Effector memory CD8-positive, alpha-beta T cell (primary cell): ENCODE measurements around the gene XPR1.

Source experiments
- ATAC-seq: fragments of 150-1000 bp; cut with Tn5 transposase; replicated peaks from 2 replicates; pipeline ENCODE4 v1.10.0; 2021; ENCODE audit warnings: mild to moderate bottlenecking, moderate library complexity
- DNase-seq, 3 experiments: peaks; one replicate each; pipeline ENCODE4 v3.0.0; 2021
- H3K27ac Mint-ChIP-seq, 2 donors: one replicate each; pipeline ENCODE4 v1.8.0; 2022; ENCODE audit warnings: mild to moderate bottlenecking in 2 of 2, mixed read lengths in 2 of 2, moderate library complexity in 2 of 2
- H3K27me3 Mint-ChIP-seq, 2 donors: one replicate each; pipeline ENCODE4 v1.8.0; 2022; ENCODE audit warnings: mixed read lengths in 2 of 2
- H3K36me3 Mint-ChIP-seq: one replicate; pipeline ENCODE4 v1.8.0; 2022; ENCODE audit warnings: mild to moderate bottlenecking, moderate library complexity, mixed read lengths; ENCODE audit not compliant: insufficient read depth
- H3K4me1 Mint-ChIP-seq, 2 donors: one replicate each; pipeline ENCODE4 v1.8.0; 2022; ENCODE audit warnings: low read depth in 2 of 2, mixed read lengths in 2 of 2
- H3K4me3 Mint-ChIP-seq, 2 donors: one replicate each; pipeline ENCODE4 v1.8.0; 2022; ENCODE audit warnings: mild to moderate bottlenecking in 2 of 2, mixed read lengths in 2 of 2, moderate library complexity in 2 of 2
- H3K9me3 Mint-ChIP-seq, 2 donors: one replicate each; pipeline ENCODE4 v1.8.0; 2022; ENCODE audit warnings: mixed read lengths in 2 of 2

XPR1 gene

GRCh38 chr1:180923021-180923841 is 291.4 kb downstream of the XPR1 start:
- Mint-ChIP-seq H3K9me3 (no peaks in the 10 kb centered on the region), H3K27ac (no peak overlapping the region), H3K4me3 (no peak overlapping the region), H3K4me1 (no peaks in the 10 kb centered on the region), H3K27me3 (peaks cover 16 to 36% of the 10 kb centered on the region in 2 donors), H3K36me3 (no peaks in the 10 kb centered on the region)
- no peak for DNase-seq
- ATAC-seq = no peak

- ATAC-seq (no peak), DNase-seq (no peak)
- Mint-ChIP-seq H3K4me1 (no peaks in the 10 kb centered on the region), H3K27ac (no peak overlapping the region), H3K36me3 (no peaks in the 10 kb centered on the region), H3K4me3 (no peak overlapping the region), H3K27me3 (peaks cover 16 to 36% of the 10 kb centered on the region in 2 donors), H3K9me3 (no peaks in the 10 kb centered on the region)
These were observed 292.1 kb downstream of the XPR1 start for GRCh38 chr1:180923887-180924286.

- Mint-ChIP-seq H3K9me3 (no peaks in the 10 kb centered on the region), H3K27ac (no peak overlapping the region), H3K4me1 (no peaks in the 10 kb centered on the region), H3K36me3 (no peaks in the 10 kb centered on the region), H3K4me3 (no peak overlapping the region), H3K27me3 (peaks cover 16 to 36% of the 10 kb centered on the region in 2 donors)
- DNase-seq (no peak), ATAC-seq (no peak)
These were observed 293.1 kb downstream of the XPR1 start for GRCh38 chr1:180924939-180925338.

GRCh38 chr1:180925471-180926051 is 293.7 kb downstream of the XPR1 start:
- no peaks in the 10 kb centered on the region for H3K9me3 Mint-ChIP-seq
- H3K27me3 Mint-ChIP-seq = peaks cover 16 to 36% of the 10 kb centered on the region in 2 donors
- no peaks in the 10 kb centered on the region for H3K4me1 Mint-ChIP-seq
- no peak for ATAC-seq
- H3K4me3 Mint-ChIP-seq = no peak overlapping the region
- DNase-seq = no peak
- no peak overlapping the region for H3K27ac Mint-ChIP-seq
- no peaks in the 10 kb centered on the region for H3K36me3 Mint-ChIP-seq

GRCh38 chr1:180926164-180926981 is 294.6 kb downstream of the XPR1 start:
- ATAC-seq (no peak), DNase-seq (no peak)
- Mint-ChIP-seq H3K36me3 (no peaks in the 10 kb centered on the region), H3K9me3 (no peaks in the 10 kb centered on the region), H3K27me3 (peaks cover 16 to 34% of the 10 kb centered on the region in 2 donors), H3K4me1 (no peaks in the 10 kb centered on the region), H3K4me3 (no peak overlapping the region), H3K27ac (no peak overlapping the region)

- Mint-ChIP-seq H3K4me3 (no peak overlapping the region), H3K27me3 (peaks cover 16 to 24% of the 10 kb centered on the region in 2 donors), H3K9me3 (no peaks in the 10 kb centered on the region), H3K4me1 (no peaks in the 10 kb centered on the region), H3K36me3 (no peaks in the 10 kb centered on the region), H3K27ac (no peak overlapping the region)
- no peak for ATAC-seq
- no peak for DNase-seq
These were observed 295.5 kb downstream of the XPR1 start for GRCh38 chr1:180927348-180927747.

GRCh38 chr1:180927841-180928240 is 296.0 kb downstream of the XPR1 start:
- Mint-ChIP-seq H3K36me3 (no peaks in the 10 kb centered on the region), H3K27me3 (peaks cover 16 to 24% of the 10 kb centered on the region in 2 donors), H3K4me3 (no peak overlapping the region), H3K4me1 (no peaks in the 10 kb centered on the region), H3K9me3 (no peaks in the 10 kb centered on the region), H3K27ac (no peak overlapping the region)
- ATAC-seq = no peak
- DNase-seq = no peak

- Mint-ChIP-seq H3K9me3 (no peaks in the 10 kb centered on the region), H3K27me3 (peaks cover 12 to 18% of the 10 kb centered on the region in 2 donors), H3K4me1 (no peaks in the 10 kb centered on the region), H3K4me3 (no peak overlapping the region), H3K36me3 (no peaks in the 10 kb centered on the region), H3K27ac (no peak overlapping the region)
- ATAC-seq (no peak), DNase-seq (no peak)
These were observed 296.8 kb downstream of the XPR1 start for GRCh38 chr1:180928331-180929230.

GRCh38 chr1:180929389-180929788 is 297.6 kb downstream of the XPR1 start:
- ATAC-seq = no peak
- Mint-ChIP-seq H3K36me3 (no peaks in the 10 kb centered on the region), H3K4me1 (no peaks in the 10 kb centered on the region), H3K27me3 (peaks cover 5 to 10% of the 10 kb centered on the region in 2 donors), H3K9me3 (no peaks in the 10 kb centered on the region), H3K27ac (no peak overlapping the region), H3K4me3 (no peak overlapping the region)
- DNase-seq = no peak

GRCh38 chr1:180930687-180931086 is 298.9 kb downstream of the XPR1 start:
- Mint-ChIP-seq H3K27ac (no peak overlapping the region), H3K27me3 (no peaks in the 10 kb centered on the region), H3K4me3 (no peak overlapping the region), H3K4me1 (no peaks in the 10 kb centered on the region), H3K36me3 (no peaks in the 10 kb centered on the region), H3K9me3 (no peaks in the 10 kb centered on the region)
- DNase-seq = no peak
- ATAC-seq = no peak

- H3K9me3 Mint-ChIP-seq = no peaks in the 10 kb centered on the region
- no peak overlapping the region for H3K4me3 Mint-ChIP-seq
- no peak for DNase-seq
- peak overlapping the region in 1 of 2 donors; percentile 49 for H3K27ac Mint-ChIP-seq
- ATAC-seq = no peak
- H3K27me3 Mint-ChIP-seq = no peaks in the 10 kb centered on the region
- H3K4me1 Mint-ChIP-seq = no peaks in the 10 kb centered on the region
- no peaks in the 10 kb centered on the region for H3K36me3 Mint-ChIP-seq
These were observed 299.7 kb downstream of the XPR1 start for GRCh38 chr1:180931529-180931928.

- H3K27me3 Mint-ChIP-seq = no peaks in the 10 kb centered on the region
- ATAC-seq (no peak), DNase-seq (no peak)
- no peak overlapping the region for H3K4me3 Mint-ChIP-seq
- H3K36me3 Mint-ChIP-seq = no peaks in the 10 kb centered on the region
- no peaks in the 10 kb centered on the region for H3K9me3 Mint-ChIP-seq
- H3K27ac Mint-ChIP-seq = no peak overlapping the region
- no peaks in the 10 kb centered on the region for H3K4me1 Mint-ChIP-seq
These were observed 300.6 kb downstream of the XPR1 start for GRCh38 chr1:180932378-180932777.

GRCh38 chr1:180933141-180933540 is 301.3 kb downstream of the XPR1 start:
- Mint-ChIP-seq H3K27me3 (no peaks in the 10 kb centered on the region), H3K4me1 (peaks cover 0 to 4% of the 10 kb centered on the region in 2 donors), H3K9me3 (no peaks in the 10 kb centered on the region), H3K4me3 (no peak overlapping the region), H3K27ac (no peak overlapping the region), H3K36me3 (no peaks in the 10 kb centered on the region)
- ATAC-seq (no peak), DNase-seq (no peak)
